HG03139 (cell line): Measurements from ENCODE around the gene UNC5A.

Experiments used
- ATAC-seq: cut with Tn5 transposase; IDR thresholded peaks from one replicate; pipeline ENCODE4 v1.9.1; 2021; ENCODE audit not compliant: unreplicated experiment

UNC5A gene

GRCh38 chr5:176781638-176782570, 28.5 kb upstream of the UNC5A start:
- no peak for ATAC-seq

DNA sequence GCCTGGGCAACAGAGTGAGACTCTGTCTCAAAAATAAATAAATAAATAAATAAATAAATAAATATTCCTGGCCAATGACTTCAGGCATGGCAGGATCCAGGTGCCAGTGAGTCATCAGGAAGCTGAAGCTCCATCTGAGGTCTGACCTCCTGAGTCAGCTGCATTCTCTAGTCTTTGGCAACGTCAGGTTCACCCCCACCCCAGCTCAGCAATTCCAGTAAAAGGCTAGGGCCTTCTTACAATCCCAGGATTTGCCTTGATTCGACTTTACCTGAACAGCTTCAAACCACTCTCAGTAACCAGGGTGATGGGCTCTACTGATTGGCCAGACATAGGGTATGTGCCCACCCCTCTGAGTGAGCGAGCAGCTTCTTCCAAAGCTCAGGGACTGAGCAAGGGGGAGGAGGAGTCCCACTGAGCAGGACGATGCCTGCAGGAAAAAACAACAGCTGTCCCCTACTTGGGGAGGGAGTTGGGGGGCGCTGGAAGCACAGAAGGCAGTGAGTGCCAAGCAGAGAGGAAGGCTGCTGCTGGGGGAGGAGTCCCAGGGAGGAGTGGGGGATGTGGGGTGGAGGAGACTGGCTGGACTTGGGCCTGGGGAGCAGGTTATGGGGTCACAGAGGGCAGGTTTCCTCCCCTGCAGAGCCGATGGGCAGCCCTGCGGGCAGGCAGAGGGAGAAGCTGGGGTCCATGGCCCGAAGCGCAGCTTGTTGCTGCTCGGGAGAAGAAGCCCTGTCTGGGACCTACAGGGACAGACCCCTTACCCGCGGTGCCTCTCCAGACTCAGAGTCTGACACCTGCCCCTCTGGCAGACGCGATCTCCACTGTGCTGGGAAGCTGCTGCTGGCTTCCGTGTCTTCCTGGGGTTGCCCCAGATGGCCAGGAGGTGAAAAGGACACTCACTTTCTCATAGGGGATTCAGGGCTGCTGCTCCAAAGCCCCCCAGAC, 25.9 kb upstream of the UNC5A start:
- ATAC-seq: no peak

- no peak for ATAC-seq
These were observed 24.9 kb upstream of the UNC5A start for GRCh38 chr5:176785184-176786145.

DNA sequence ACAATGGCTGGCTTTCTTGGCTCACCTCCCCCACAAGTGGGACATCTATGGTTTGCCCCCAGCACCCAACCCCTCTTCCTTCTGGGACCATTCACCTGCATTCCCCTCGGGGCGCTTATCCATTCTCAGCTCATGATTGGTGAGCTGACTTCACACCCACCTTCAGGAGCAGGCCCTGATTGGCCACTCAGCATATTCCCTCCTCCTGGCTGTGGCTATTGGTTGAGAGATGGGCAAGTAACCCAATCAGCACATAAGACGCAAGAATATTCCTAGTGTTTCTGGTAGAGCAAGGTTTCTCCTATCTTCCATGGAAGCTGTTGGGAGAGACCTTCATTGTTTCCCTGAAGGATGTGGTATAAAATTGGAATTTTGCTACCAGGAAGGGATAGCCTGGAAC, 22.7 kb upstream of the UNC5A start:
- ATAC-seq: no peak

DNA sequence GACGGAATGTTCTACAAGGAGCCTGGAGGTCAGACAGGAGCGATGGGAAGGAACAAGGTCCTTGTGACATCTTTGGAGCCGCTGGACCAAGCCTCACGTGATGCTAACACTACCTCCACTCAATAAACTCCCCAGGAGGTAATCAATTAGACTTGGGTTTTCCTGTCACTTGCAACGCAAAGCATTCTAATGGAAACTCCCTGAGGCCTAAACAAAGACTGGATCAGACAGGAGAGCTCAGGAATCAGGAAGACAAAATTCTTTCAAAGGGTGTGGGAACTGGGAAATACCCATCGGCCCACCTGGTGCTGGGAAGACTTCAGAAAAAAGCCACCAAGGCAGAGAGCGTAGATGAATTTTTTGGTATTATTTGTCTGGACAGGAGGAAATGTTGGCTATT, 22.3 kb upstream of the UNC5A start:
- no peak for ATAC-seq

DNA sequence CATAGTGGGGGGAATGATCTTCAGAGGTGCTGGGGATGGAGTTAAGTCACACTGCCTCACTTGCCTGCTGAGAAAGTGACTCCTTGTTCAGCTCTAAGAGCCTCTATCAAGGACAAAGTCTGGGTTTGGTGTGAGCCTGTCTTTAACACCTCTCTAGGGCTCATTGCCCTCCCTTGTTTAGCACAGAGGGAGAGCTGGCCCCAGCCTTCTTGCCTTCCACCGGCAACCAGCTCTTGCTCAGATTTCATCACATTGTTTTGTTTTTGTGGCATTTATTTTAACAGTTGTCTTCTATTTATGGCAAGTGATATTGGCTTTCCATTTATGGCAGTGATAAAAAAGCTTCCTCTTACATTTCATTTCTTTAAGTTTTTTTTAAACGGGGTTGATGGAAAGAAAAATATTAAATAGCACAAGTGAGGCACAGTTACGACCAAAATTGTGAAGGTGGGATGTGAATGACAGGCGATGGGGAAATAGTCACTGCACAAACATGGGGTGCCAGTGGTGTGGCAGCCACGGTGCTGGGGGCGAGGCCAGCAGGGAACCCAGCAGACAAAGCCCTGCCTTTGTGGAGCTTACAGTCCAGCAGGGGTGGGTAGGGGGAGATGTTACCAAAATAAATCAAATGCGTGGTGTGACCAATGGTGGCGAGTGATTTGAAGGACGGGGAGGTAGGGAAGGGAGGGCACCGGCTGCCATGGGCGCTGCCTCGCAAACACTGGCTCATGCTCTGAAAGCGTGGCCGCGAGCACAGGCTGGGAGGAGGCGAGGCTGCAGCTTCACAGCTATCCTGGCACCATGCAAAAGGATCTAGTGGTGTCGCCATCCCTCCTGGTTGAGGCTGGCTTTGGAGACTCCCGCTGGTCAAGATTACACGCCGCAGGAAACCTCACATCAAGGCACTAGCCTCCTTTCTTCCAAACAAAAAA, 21.2 kb upstream of the UNC5A start:
- ATAC-seq: no peak

GRCh38 chr5:176789873-176790615, 20.3 kb upstream of the UNC5A start:
- ATAC-seq: no peak

- no peak for ATAC-seq
These were observed 19.4 kb upstream of the UNC5A start for GRCh38 chr5:176790941-176791340.

- ATAC-seq: no peak
These were observed 17.6 kb upstream of the UNC5A start for GRCh38 chr5:176792655-176793342.

DNA sequence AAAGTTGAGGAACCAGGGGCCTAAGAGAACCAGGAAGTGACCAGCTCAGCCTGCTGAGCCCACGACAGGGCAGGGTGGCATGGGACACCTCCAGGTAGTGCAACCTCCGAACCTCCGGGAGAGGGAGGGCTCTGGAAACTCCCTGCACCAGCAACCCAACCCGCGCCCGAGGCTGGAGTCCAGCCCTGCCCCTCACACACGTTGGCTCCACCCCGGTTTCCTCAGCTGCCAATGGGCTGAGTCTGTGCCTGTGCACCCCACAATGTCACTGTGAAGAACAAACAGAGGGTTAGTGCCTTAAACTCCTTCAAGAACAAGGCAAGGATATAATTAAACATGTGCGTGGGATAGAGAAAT, 17.0 kb upstream of the UNC5A start:
- no peak for ATAC-seq

DNA sequence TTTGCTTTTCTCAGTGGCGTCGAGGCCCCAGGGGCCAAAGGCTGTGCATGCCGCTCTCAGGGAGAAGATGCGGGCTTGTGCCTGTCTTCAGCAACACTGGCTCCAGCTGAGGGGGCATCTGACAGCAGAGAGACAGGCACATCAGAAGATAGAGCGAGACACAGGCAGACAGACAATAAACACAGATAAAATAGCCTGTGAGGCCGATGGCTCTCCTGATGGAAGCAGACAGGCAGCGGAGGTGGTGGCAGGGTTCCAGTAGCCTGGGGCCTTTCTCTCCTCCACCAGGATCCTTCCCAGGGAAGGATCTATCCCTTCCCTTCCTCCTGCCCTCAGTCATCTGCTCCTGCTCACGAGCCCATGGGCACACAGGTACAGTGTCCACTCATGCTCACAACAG, 16.6 kb upstream of the UNC5A start:
- no peak for ATAC-seq

DNA sequence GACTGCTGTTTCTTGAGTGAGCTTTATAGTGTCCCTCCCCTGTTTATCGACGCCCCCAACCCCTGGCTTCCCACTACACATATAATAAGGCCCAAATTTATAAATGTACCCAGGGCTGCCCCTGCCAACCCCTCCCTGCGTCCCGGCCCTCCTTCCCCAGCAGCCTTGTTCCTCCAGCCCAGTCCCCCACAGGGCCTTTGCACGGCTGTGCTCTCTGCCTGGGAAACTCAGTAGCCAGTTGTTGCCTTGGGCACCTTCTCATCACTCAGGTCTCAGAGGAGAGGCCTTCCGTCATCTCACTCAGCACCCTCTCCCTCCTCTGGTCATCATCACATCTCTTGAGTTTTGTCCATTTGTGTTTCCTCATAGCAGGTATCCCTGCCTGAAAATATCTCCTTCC, 15.8 kb upstream of the UNC5A start:
- ATAC-seq: no peak

- ATAC-seq: no peak
These were observed 13.9 kb upstream of the UNC5A start for GRCh38 chr5:176796411-176796810.

- no peak for ATAC-seq
These were observed 13.4 kb upstream of the UNC5A start for GRCh38 chr5:176796970-176797369.

- ATAC-seq: no peak
These were observed 12.8 kb upstream of the UNC5A start for GRCh38 chr5:176797456-176798050.

DNA sequence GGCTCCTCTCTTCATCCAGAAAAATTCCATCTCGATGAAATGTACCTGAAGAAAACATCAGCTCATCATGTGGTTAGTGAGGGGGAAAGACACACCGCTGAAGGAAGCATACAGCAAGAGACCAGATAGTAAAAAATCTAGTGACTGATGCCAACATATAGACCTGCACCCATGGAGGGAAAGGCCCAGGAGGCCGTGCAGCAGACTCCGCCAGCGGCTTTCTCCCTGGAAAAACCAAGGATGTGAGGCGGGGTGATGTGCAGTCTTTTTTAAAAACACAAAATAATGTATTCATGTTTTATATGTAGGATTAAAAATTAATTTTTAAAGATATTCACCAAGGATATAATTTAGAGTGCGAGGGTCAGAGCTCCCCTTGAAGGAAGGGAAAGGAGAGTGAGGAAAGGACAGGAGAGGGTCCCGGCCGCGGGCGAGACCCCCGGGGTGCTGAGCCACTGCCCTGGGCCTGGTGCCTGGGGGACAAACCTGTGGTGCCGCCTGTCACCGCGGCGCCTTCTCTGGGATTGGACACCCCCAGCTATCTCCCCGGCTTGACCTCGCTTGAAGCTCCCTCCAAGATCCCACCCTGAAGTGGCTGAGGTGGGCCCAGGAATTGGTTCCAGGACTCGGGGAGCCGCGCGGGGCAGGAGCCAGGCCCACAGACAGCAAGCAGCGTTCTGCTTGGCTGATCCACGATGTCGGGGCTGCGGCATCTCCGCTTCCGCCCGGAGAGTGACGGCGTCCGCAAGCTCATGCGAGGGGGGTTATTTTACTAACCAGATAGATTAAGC, 12.1 kb upstream of the UNC5A start:
- ATAC-seq: no peak

DNA sequence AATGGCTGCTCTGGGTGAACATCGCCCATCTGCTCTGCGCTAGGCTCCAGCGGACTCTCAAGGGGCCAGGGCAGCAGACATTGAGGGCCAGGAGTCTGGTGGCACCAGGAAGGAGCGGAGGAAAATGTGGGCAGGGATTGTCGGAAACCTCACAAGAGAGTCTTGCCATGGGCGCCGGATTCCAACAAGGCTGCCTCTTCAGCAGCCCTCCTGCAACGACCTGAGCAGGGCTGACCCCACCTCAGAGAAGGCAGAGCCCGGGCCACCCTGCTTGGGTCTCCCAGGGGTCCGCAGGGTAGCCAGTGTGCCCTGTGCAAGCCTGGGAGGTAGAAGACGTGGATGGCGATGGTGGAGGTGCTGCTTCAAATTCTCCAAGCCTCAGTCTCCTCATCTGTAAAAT, 11.4 kb upstream of the UNC5A start:
- ATAC-seq: no peak
